HG02840 (cell line): ENCODE results near the gene CDHR2.

Source experiments
- ATAC-seq: cut with Tn5 transposase; IDR thresholded peaks from one replicate; pipeline ENCODE4 v1.9.1; 2021; ENCODE audit warnings: mild to moderate bottlenecking, moderate library complexity, moderate number of reproducible peaks; ENCODE audit not compliant: unreplicated experiment, low FRiP score

The CDHR2 gene, protein sequence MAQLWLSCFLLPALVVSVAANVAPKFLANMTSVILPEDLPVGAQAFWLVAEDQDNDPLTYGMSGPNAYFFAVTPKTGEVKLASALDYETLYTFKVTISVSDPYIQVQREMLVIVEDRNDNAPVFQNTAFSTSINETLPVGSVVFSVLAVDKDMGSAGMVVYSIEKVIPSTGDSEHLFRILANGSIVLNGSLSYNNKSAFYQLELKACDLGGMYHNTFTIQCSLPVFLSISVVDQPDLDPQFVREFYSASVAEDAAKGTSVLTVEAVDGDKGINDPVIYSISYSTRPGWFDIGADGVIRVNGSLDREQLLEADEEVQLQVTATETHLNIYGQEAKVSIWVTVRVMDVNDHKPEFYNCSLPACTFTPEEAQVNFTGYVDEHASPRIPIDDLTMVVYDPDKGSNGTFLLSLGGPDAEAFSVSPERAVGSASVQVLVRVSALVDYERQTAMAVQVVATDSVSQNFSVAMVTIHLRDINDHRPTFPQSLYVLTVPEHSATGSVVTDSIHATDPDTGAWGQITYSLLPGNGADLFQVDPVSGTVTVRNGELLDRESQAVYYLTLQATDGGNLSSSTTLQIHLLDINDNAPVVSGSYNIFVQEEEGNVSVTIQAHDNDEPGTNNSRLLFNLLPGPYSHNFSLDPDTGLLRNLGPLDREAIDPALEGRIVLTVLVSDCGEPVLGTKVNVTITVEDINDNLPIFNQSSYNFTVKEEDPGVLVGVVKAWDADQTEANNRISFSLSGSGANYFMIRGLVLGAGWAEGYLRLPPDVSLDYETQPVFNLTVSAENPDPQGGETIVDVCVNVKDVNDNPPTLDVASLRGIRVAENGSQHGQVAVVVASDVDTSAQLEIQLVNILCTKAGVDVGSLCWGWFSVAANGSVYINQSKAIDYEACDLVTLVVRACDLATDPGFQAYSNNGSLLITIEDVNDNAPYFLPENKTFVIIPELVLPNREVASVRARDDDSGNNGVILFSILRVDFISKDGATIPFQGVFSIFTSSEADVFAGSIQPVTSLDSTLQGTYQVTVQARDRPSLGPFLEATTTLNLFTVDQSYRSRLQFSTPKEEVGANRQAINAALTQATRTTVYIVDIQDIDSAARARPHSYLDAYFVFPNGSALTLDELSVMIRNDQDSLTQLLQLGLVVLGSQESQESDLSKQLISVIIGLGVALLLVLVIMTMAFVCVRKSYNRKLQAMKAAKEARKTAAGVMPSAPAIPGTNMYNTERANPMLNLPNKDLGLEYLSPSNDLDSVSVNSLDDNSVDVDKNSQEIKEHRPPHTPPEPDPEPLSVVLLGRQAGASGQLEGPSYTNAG (N-terminal part only)

DNA sequence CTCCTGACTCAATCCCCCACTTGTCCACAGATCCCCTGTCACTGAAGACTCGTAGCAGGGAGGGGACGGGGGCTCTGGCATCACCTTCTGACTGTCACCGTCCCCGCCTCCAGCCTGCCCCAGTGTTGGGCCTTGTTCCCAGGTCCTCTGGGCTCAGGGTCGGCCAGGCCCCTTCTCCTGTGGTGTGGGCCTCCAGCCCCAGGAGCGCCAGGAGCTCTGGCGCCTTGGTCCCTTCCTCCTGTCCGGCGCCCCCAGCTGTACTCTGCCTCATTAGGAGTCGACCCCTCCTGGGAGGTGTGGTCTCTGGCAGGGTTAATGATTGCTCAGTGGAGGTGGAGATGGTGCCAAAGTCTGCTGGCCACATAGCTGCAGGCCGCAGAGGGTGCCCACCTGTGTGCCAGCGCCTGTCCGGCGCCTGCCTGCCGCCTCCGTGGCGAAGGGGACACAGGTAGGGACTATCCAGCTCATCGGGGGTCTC is at the start of gene CDHR2:
TSS of gene CDHR2 (plus strand) at position 376 of the 478 bp plus-strand sequence. CDS start 16,011 bp downstream, outside the sequence.
- ATAC-seq, result no peak

DNA sequence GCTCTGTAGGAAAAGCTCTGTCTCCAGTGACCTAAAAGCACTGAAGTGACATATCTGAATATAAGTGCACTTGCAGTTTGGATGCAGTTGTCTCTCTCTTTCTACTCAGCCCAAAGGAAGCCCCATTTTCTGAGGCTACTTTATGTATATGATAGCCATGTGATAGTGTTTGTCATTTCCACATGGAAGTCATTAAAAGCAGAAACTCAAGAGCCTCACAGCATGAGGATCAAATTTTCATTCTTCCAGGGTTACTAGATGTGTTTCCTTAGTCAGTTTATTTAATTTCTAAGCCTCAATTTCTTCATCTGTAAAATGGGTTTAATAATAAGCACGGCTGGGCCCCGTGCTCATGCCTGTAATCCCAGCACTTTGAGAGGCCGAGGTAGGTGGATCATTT is 48.6 kb upstream of the CDHR2 start:
- no peak for ATAC-seq

DNA sequence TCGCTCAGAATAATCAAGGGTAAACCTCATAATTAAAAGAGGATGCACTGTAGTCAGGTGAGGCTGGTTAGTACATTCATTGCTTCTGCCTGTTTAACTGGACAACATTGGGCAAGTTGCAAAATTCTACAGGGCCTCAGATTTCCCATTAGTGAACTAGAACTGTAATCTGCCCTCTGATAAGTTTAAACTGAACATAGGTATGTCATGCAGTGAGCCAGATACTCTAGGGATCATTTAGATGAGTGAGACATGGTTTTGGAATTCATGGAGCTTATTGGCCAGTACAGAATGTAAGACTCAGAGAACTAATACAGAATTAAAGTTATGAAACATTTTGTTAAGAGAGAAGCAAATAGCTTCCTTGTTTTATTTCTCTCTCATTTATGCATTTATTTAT is 47.8 kb upstream of the CDHR2 start:
- ATAC-seq, result no peak

DNA sequence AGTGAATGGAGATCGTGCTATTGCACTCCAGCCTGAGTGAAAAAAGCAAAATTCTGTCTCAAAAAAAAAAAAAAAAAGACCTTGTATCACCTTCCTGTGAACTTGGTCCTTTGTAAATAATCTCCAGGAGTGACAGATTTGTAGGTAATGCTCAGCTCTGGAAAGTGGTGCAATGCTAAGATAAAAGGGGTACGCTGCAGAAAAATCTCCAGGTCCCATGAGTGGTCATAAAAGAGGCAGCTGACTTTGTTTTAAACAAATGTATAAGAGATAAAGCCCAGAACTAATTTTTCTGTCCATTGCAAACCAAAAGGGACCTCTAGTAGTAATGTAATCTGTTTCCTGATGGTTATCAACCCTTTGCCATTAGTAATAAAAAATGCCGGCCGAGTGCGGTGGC is 45.6 kb upstream of the CDHR2 start:
- no peak for ATAC-seq

DNA sequence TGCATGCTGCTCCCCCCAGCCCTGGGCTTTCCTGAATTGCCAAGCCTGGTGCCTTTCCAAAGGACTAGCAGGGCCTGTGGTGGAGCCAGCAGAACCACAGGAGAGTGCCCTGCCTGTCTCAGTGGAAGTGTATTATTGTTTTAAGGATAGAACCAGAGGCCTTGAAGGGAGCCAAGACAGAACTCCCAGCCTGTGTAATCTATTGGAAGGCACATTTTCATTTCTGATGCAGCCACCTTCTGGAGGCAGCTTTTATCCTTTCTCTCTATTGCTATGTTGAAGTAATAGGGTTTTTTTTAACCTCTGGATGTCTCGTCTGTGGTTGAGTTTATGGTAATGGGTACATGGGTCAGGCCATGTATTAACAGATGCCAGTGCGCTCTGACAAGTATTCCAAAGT is 41.2 kb upstream of the CDHR2 start:
- ATAC-seq, result no peak

DNA sequence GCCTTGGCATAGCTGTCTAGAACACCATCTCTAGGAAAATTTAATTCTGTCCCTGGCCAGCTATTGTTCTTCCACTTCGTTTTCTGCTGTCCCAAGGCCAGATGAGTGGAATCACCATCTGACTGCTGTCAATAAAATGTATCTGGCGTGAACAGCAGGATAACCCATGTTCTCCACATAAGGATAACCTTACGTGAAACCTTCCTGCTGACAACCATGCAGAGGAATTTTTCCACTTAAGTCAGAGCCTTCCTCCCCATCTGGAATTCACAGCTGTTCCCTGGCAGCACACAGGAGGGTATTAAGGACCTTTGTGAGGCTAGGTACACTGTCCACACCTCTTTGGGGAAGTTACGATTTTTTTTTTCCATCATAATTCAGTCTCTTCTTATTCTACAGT is 40.5 kb upstream of the CDHR2 start:
- ATAC-seq, result no peak

DNA sequence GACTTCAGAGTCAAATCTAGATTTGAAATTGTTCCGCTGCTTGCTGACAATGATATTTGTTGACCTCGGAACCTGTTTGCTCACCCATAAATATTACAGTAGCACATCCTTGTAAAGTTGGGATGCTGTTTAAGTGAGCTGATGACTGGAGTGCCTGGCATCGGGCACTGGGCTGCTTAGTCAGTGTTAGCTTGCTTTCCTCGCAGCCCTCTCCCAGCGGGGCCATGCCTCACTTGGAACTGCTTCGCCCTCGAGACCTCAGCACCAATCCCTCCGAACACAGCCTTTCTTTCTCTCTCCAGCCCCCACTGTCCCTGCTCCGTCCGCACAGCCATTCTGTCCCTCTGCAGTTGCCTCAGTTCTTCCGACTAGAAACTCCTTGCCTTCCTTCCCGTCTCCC is 35.4 kb upstream of the CDHR2 start:
- ATAC-seq, result no peak

DNA sequence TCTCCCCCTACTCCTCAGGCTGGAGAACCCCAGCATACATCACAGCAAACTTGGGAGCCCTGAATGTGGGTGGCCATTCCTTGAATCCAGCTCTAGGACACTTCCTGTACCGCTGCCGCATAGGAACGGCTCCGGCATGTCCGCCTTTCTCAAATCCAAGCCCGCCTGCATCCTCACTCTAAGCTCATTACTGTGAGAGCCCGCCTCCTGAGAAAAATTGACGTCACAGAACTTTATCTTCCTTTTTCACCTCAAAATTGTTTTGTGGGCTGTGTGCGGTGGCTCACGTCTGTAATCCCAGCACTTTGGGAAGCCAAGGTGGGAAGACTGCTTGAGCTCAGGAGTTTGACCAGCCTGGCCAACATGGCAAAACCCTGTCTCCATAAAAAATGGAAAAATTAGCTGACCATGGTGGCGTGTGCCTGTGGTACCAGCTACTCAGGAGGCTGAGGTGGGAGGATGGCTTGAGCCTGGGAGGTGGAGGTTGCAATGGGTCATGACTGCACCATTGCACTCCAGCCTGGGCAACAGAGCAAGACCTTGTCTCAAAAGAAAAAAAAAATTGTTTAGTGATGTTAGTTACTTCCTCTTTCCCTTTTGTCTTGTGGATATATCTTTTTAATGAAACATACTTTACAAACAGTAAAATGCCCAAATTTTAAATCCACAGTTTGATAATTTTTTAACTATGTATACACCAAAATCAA is 34.7 kb upstream of the CDHR2 start:
- no peak for ATAC-seq

DNA sequence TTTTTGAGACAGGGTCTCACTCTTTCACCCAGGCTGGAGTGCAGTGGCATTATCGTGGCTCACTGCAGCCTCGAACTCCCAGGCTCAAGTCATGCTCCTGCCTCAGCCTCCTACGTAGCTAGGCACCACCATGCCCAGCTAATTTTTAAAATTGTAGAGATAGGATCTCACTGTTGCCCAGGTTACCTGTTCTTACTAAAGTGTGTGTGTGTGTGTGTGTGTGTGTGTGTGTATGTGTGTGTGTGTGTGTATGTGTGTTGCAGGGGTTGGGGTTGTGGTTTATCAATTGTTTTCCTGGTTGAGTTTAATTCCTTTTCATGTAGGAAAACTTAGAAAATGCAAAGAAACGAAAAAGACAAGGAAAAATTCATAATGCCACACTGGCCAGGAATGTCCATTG is 33.7 kb upstream of the CDHR2 start:
- no peak for ATAC-seq

DNA sequence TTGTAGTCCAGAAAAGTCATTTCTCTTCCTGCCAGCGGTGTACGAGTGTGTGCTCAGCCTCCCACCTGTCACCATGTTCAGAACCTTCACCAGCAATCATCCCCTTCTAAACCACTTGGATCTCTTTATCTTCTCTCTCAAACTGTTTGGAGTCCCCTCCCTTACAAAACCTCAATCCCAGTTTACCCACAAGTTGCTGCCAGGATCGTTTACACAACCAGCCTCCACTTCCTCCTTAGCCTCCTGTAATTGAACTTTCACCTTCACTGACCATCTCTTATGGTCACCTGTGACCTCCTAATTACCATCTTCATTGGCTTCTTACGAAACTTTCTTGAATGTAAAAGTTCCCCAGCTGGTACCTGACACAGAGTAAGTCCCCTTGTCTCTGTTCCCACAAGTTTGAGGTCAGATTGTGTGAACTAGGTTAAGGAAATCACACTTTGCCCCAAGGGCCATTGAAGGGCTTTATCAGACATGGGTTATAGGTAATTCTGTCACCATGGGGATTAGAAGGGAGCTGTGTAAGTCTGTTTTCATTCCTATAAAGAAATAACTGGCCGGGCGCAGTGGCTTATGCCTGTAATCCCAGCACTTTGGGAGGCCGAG is 32.0 kb upstream of the CDHR2 start:
- no peak for ATAC-seq

DNA sequence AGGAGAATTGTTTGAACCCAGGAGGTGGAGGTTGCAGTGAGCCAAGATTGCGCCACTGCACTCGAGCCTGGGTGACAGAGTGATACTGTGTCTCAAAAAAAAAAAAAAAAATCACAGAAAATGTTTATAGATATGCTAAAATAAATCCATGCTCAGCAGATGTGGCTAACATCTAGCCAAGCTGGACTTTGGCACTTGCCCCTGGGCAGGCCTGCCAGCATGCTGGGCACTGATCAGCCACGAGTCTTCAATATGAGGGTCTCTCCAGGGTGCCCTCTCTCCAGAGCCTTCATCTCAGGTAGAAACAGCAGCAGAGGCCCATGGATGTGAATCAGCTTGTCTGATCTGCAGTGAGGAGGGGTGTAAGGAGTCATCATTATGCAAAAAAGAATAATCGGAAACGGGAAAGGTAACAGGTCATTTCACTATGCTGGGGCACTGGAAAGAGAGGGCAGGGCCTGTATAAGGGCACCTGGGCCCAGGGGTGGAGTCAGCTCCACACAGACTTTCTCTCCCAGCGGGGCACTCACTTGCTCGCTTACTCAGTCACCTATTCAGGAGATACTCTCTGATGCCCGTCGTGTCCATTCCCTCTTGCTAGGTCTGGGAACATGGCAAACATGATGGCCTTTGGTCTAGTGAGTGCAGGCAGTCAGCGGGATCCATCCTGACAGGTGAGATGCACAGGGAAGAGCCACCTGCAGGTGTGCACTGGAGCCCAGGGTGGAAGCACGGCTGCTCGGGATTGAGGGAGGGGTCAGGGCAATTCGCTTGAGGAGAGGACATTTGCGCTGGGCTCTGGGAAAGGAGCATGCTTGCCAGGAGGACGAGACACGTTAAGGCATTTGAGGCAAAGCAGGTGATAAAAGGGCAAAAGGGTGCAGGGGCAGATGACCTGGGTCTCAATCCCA is 29.1 kb upstream of the CDHR2 start:
- ATAC-seq, result no peak

DNA sequence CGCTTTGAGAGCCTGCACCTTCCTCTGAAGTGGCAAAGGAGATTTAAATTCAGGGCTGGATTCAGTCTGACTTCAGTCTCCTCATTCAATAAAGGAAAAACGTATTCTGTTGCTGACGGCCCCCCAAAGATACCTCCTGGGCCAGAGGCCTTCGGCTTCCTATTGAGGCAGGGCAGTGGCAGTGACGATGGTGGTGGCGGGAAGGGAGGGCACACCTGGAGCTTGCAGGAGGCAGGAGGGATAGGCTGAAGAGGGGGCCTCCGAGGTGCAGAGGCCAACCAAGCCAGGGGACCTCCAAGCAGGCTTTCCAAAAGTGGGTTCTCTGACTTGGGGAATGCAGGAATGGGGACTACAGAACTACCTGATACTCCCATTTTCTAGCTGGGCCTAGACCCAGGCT is 27.9 kb upstream of the CDHR2 start:
- ATAC-seq, result no peak

DNA sequence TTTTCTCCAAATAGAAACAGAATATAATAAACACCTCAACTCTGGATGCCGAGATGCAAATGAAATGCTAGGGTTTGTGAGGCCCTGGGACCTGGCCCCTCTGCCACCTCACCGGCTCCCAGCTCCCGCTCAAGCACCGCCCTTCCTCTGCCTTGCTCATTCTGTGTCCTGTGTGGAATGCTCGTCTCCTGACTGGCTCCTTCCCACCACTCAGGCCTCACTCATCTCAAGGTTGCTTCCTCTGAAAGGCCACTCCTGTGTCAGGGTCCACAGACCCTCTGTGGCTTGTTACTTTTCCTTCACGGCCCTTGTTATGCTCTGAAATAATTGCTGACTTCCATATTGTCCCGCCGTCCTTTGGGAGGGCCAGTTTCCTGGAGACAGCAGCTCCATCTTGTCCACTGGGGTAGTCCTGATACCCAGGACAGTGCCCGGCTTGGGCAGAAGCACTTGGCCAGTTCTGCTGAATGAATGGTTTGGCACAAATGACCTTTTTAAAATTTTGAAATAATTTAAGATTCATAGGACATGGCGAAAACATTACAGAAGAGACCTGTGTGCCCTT is 27.4 kb upstream of the CDHR2 start:
- ATAC-seq, result no peak

DNA sequence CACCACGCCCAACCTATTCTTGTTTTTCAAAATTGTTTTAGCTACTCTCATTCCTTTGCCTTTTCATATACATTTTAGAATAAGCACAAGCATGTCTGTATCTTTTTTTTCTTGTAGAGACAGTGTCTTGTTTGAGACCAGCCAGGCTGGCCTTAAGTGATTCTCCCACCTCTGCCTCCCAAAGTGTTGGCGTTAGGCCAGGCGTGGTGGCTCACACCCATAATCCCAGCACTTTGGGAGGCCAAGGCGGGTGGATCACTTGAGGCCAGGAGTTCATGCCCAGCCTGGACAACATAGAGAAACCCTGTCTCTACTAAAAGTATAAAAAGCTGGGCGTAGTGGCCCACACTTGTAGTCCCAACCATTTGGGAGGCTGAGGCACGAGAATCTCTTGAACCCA is 25.0 kb upstream of the CDHR2 start:
- no peak for ATAC-seq

DNA sequence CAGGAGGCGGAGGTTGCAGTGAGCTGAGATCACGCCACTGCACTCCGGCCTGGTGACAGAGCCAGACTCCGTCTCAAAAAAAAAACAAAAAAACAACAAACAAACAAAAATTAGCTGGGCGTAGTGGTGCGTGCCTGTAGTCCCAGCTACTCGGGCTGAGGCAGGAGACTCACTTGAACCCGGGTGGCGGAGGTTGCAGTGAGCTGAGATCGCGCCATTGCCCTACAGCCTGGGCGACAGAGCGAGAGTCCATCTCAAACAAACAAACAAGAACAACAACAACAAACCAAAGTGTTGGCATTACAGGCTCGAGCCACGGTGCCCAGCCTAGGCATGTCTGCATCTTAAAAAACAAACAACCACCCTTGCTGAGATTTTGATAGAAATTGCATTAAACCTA is 24.2 kb upstream of the CDHR2 start:
- ATAC-seq, result no peak

DNA sequence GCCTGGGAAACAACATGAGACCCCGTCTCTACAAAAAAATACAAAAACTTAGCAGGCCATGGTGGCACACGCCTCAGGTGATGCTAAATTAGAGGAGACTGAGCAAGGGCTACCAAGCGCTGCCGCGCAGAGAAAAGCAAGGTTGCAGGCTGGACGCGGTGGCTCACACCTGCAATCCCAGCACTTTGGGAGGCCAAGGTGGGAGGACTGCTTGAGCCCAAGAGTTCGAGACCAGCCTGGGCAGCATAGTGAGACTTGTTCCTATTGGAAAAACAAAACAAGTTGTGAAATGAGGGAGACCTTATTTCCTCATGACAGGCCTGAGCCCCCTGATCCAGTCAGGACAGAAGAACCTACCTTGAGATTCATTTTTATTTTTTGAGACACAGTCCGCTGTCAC is 23.5 kb upstream of the CDHR2 start:
- ATAC-seq, result no peak

DNA sequence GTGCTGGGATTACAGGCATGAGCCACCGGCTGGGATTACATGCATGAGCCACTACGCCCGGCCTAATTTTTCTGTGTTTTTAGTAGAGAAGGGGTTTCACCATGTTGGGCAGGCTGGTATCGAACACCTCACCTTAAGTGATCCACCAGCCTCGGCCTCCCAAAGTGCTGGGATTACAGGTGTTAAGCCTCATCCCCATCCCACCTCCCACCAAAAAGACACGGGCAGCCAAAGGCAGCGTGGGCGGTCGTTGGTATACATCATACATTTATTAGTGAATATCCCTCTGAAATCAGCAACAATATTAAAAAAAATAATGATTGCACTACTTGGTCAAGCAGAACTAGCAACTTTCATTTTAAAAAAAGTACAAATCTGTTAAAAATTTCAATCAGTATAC is 22.7 kb upstream of the CDHR2 start:
- ATAC-seq, result no peak
